ENCODE measurements around the gene BRD3OS. TPM values are rescaled to one million over a fixed set of nuclear protein-coding genes. Genes with fewer than 3 reads are reported as not detected.
A peak's percentile ranks its signal among the peaks of the same experiment; 100 is the strongest.

BRD3OS gene
- total RNA-seq, 1 donor from 2014 or later, result 11.4 TPM

GRCh38 chr9:134066526-134066912, 41.2 kb downstream of the BRD3OS start:
- H3K9me3 Mint-ChIP-seq (ENCODE audit: unreplicated experiment), result no peaks in the 10 kb centered on the region

DNA sequence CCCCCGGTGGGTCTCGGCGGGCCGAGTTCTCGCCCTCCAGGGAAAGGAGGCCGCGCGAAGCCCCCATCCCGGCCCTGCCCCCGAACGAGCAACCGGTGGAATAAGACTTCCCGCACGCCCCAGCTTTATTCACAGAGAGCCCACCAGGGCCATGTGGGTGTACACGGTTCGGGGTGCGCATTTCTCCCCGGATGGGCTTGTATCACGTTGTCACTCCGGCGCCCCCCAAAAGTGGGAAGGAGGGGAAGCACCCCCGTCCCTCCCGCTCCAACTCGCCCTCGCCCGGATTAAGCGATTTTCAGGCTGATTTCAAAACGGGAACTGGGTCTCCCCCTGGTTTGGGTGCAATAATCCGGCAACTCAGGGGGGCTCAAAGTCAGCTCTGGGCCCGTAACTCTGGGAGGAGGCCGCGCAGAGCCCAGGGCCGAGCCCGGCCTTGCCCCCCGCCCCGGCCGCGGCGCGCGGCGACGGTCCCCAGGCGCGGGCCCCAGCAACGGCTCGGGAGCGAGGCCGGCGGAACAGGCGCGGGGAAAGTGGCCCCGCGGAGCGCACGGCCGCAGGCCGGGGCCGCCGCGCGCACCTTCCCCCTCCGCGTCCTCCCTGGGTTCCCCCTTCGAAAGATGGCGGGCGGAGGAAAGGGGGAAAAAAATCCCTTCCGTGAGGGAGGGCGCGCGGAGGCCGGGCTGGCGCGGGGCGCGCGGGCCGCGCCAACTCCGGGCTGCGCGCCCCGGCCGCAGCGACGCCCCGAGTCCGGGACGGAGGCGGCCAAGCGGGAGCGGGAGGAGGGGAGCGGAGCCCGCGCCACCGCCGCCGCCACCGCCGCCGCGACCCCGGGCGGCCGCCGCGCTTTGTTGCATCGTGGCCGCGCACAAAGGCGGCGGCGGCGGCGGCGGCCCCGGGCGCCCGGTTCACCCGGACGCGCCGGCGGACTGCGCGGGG, 41.9 kb downstream of the BRD3OS start:
- no peak overlapping the region for H3K27ac Mint-ChIP-seq (ENCODE audit: unreplicated experiment)
- peak; percentile 44 for DNase-seq (ENCODE audit: low spot score)
- H3K27me3 Mint-ChIP-seq (ENCODE audit: unreplicated experiment), result peaks cover 7% of the 10 kb centered on the region
- TF ChIP-seq CTCF (IDR thresholded peaks at IDR 0.05; ENCODE audit: unreplicated experiment), result no peak
- H3K4me1 Mint-ChIP-seq (ENCODE audit: unreplicated experiment), result peaks cover 15% of the 10 kb centered on the region
- peak overlapping the region; percentile 96 for H3K4me3 Mint-ChIP-seq (ENCODE audit: unreplicated experiment)
- H3K9me3 Mint-ChIP-seq (ENCODE audit: unreplicated experiment), result no peaks in the 10 kb centered on the region
- no peaks in the 10 kb centered on the region for H3K36me3 Mint-ChIP-seq (ENCODE audit: low read depth, unreplicated experiment)

More at GRCh38 chr9:134066526-134066912, 41.2 kb downstream of the BRD3OS start:
- no peak for DNase-seq (ENCODE audit: low spot score)
- Mint-ChIP-seq H3K4me1 (ENCODE audit: unreplicated experiment) (peaks cover 15% of the 10 kb centered on the region), H3K36me3 (ENCODE audit: low read depth, unreplicated experiment) (no peaks in the 10 kb centered on the region), H3K27me3 (ENCODE audit: unreplicated experiment) (peaks cover 7% of the 10 kb centered on the region), H3K4me3 (ENCODE audit: unreplicated experiment) (peak overlapping the region; percentile 96), H3K27ac (ENCODE audit: unreplicated experiment) (peak overlapping the region; percentile 81)
- no peak for TF ChIP-seq CTCF (IDR thresholded peaks at IDR 0.05; ENCODE audit: unreplicated experiment)

- no peak within 1 kb of the TSS for H3K27ac Mint-ChIP-seq (ENCODE audit: unreplicated experiment)
- peaks cover 11% of the 10 kb centered on the region for H3K4me1 Mint-ChIP-seq (ENCODE audit: unreplicated experiment)
- peak within 1 kb of the TSS; percentile 96 for H3K4me3 Mint-ChIP-seq (ENCODE audit: unreplicated experiment)
- H3K9me3 Mint-ChIP-seq (ENCODE audit: unreplicated experiment), result no peaks in the 10 kb centered on the region
- peak; percentile 83 for DNase-seq (ENCODE audit: low spot score)
- TF ChIP-seq CTCF (IDR thresholded peaks at IDR 0.05; ENCODE audit: unreplicated experiment), result no peak
- H3K36me3 Mint-ChIP-seq (ENCODE audit: low read depth, unreplicated experiment), result no peaks in the 10 kb centered on the region
- H3K27me3 Mint-ChIP-seq (ENCODE audit: unreplicated experiment), result peaks cover 7% of the 10 kb centered on the region
Observed at GRCh38 chr9:134067904-134068743, 42.8 kb downstream of the BRD3OS start, which contains the start of gene BRD3. Gene BRD3 (minus strand): TSS chr9:134068026. CDS start chr9:134053477, 14,549 bp downstream.

DNA sequence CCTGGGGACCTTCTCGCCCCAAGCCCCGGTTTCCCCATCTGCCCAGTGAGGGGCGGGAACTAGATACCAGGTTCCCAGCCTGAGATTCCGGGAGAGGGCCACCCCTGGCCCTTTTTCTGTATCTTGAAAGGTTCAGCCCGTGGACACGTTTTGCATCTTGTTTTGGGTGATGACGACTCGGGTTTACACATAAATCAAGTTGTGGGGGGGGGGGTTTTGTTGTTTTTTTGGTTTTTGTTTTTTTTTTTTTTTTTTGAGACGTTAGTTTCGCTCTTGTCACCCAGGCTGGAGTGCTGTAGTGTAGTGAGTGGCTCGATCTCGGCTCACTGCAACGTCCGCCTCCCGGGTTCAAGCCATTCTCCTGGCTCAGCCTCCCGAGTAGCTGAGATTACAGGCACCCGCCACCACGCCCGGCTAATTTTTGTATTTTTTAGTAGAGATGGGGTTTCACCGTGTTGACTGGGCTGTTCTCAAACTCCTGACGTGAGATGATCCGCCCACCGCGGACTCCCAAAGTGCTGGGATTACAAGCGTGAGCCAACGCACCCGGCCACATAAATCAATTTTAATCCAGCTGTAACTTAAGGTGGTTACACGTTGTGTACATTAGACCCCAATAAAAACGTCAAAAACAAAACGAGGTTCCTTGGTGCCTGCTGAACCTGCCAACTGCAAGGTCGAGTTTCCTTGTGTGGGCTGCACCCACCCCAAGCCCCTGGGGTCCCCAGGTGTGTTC, 43.6 kb downstream of the BRD3OS start:
- Mint-ChIP-seq H3K9me3 (ENCODE audit: unreplicated experiment) (no peaks in the 10 kb centered on the region), H3K27me3 (ENCODE audit: unreplicated experiment) (peaks cover 7% of the 10 kb centered on the region), H3K27ac (ENCODE audit: unreplicated experiment) (no peak overlapping the region), H3K36me3 (ENCODE audit: low read depth, unreplicated experiment) (no peaks in the 10 kb centered on the region), H3K4me1 (ENCODE audit: unreplicated experiment) (peaks cover 11% of the 10 kb centered on the region), H3K4me3 (ENCODE audit: unreplicated experiment) (peak overlapping the region; percentile 89)
- no peak for TF ChIP-seq CTCF (IDR thresholded peaks at IDR 0.05; ENCODE audit: unreplicated experiment)
- no peak for DNase-seq (ENCODE audit: low spot score)

Data from endothelial cell (in vitro differentiated cells).